GM12878 (cell line): ENCODE measurements around the gene TNKS2. TPM values are rescaled to one million over a fixed set of nuclear protein-coding genes. Genes with fewer than 3 reads are reported as not detected.

Experiments
- ATAC-seq: fragments of 200-7000 bp; cut with Tn5 transposase; 3 replicates; pipeline ENCODE4 v1.9.1; 2020; ENCODE audit warnings: mild to moderate bottlenecking, moderate library complexity
- BruUV-seq: library from RNA; stranded (reverse); fragments of 400-500 nt; replicated peaks from 2 replicates; lab custom pipeline; 2021; lab: Mats Ljungman, UMichigan
- CTCF ChIA-PET: fragments of 300-600 bp; sonication (Branson Sonifier 250); formaldehyde crosslinking; extraction: SDS; loops from one replicate; lab custom pipeline; 2021; ENCODE audit warnings: inconsistent platforms; lab: Yijun Ruan, JAX
- POLR2A ChIA-PET: fragments of 350-600 bp; formaldehyde crosslinking; extraction: SDS; loops from one replicate; lab custom pipeline; 2021; ENCODE audit warnings: inconsistent platforms; lab: Charles Lee
- RAD21 ChIA-PET: fragments of 300-600 bp; sonication (Branson Sonifier 250); formaldehyde crosslinking; loops from one replicate; lab custom pipeline; 2023; ENCODE audit warnings: antibody characterized with exemption; ENCODE audit not compliant: unreplicated experiment; lab: Charles Lee
- SMC1A ChIA-PET: fragments of 300-600 bp; sonication (Branson Sonifier 250); formaldehyde crosslinking; loops from one replicate; lab custom pipeline; 2023; ENCODE audit not compliant: unreplicated experiment, uncharacterized antibody; lab: Charles Lee
- DNase-seq: peaks from one replicate; pipeline ENCODE4 v3.0.0-alpha.2; 2011; ENCODE audit warnings: low read depth, low spot score
- FAIRE-seq: peaks from 3 replicates; lab custom pipeline; 2011; peaks lifted over from hg19 to GRCh38; lab: Jason Lieb, UNC
- H2AFZ ChIP-seq: 2 replicates; pipeline ENCODE4 v1.6.0; 2011; ENCODE audit warnings: low read depth, low read length, control low read depth; ENCODE audit not compliant: control insufficient read depth
- H3K27ac ChIP-seq: 2 replicates; pipeline ENCODE4 v1.5.1; 2011; ENCODE audit warnings: control low read depth; ENCODE audit not compliant: control insufficient read depth, insufficient read depth
- H3K27me3 ChIP-seq, 2 experiments: replicated peaks in 1 of 2; 2 replicates each; pipeline versions ENCODE4 v1.6.0 to v1.6.1; 2011; ENCODE audit warnings: low read length in 1 of 2; ENCODE audit not compliant: control insufficient read depth in 2 of 2, insufficient read depth in 2 of 2
- H3K36me3 ChIP-seq, 2 experiments: 2 replicates each; pipeline ENCODE4 v1.5.1; 2011; ENCODE audit warnings: low read length in 1 of 2; ENCODE audit not compliant: control insufficient read depth in 2 of 2, insufficient read depth in 2 of 2
- H3K4me1 ChIP-seq: 2 replicates; pipeline ENCODE4 v1.6.1; 2011; ENCODE audit warnings: mild to moderate bottlenecking, low read length, moderate library complexity, mixed read lengths; ENCODE audit not compliant: control insufficient read depth, insufficient read depth
- H3K4me2 ChIP-seq: 2 replicates; pipeline ENCODE4 v1.6.0; 2011; ENCODE audit warnings: control low read depth; ENCODE audit not compliant: control insufficient read depth, insufficient read depth
- H3K4me3 ChIP-seq: fragments of 200-600 bp; sonication (generic); 2 replicates; pipeline ENCODE4 v1.5.1; 2016
- H3K79me2 ChIP-seq: 2 replicates; pipeline ENCODE4 v1.6.0; 2011; ENCODE audit warnings: low read length; ENCODE audit not compliant: control insufficient read depth, insufficient read depth
- H3K9ac ChIP-seq: 2 replicates; pipeline ENCODE4 v1.8.0; 2011; ENCODE audit warnings: low read length, control low read depth, mixed read lengths; ENCODE audit not compliant: control insufficient read depth, insufficient read depth
- H3K9me3 ChIP-seq: replicated peaks from 3 replicates; pipeline ENCODE4 v1.5.1; 2011; ENCODE audit warnings: mild to moderate bottlenecking, low read length; ENCODE audit not compliant: control insufficient read depth, insufficient read depth
- H4K20me1 ChIP-seq: 2 replicates; pipeline ENCODE4 v1.6.0; 2011; ENCODE audit not compliant: control insufficient read depth, insufficient read depth
- ATF2 ChIP-seq: IDR thresholded peaks from 2 replicates; pipeline ENCODE4 v1.6.1; 2012; ENCODE audit warnings: low read length, inconsistent platforms
- ATF7 ChIP-seq: fragments of 450-650 bp; IDR thresholded peaks from 2 replicates; pipeline ENCODE4 v1.6.1; 2016; ENCODE audit warnings: low read depth, mild to moderate bottlenecking
- BACH1 ChIP-seq: fragments of 450-650 bp; IDR thresholded peaks from 2 replicates; pipeline ENCODE4 v1.6.1; 2017; ENCODE audit warnings: mild to moderate bottlenecking, borderline replicate concordance
- BRCA1 ChIP-seq: IDR thresholded peaks from 2 replicates; pipeline ENCODE4 v1.6.1; 2011; ENCODE audit warnings: low read depth, low read length, improper control_type of control experiment
- CBFB ChIP-seq: IDR thresholded peaks from 2 replicates; pipeline ENCODE4 v1.6.1; 2016; ENCODE audit warnings: antibody characterized with exemption, low read depth
- CHD1 ChIP-seq: IDR thresholded peaks from 2 replicates; pipeline ENCODE4 v1.6.1; 2012; ENCODE audit warnings: low read depth, low read length, improper control_type of control experiment
- EED ChIP-seq: sonication (generic); IDR thresholded peaks from 2 replicates; pipeline ENCODE4 v1.6.1; 2016; ENCODE audit warnings: antibody characterized with exemption, low read depth
- EP300 ChIP-seq, 2 experiments: fragments of 150-350 bp in 1 of 2; IDR thresholded peaks; 2 replicates each; pipeline ENCODE4 v1.6.1; 2011 to 2012; ENCODE audit warnings: low read depth in 2 of 2, low read length in 2 of 2, borderline replicate concordance in 1 of 2, improper control_type of control experiment in 1 of 2, inconsistent platforms in 1 of 2; ENCODE audit not compliant: control insufficient read depth in 1 of 2
- HCFC1 ChIP-seq: fragments of 150-350 bp; IDR thresholded peaks from 2 replicates; pipeline ENCODE4 v1.6.1; 2014; ENCODE audit warnings: low read length
- KLF5 ChIP-seq: fragments of 450-650 bp; IDR thresholded peaks from 2 replicates; pipeline ENCODE4 v1.6.1; 2014; ENCODE audit warnings: mild to moderate bottlenecking; ENCODE audit not compliant: partially characterized antibody
- MTA3 ChIP-seq: IDR thresholded peaks from 2 replicates; pipeline ENCODE4 v1.6.1; 2012; ENCODE audit warnings: low read length, inconsistent platforms, borderline replicate concordance
- PAX8 ChIP-seq: fragments of 450-650 bp; IDR thresholded peaks from 2 replicates; pipeline ENCODE4 v1.6.1; 2017; ENCODE audit warnings: mild to moderate bottlenecking, moderate library complexity
- PBX3 ChIP-seq: IDR thresholded peaks from 2 replicates; pipeline ENCODE4 v1.6.1; 2011; ENCODE audit warnings: mild to moderate bottlenecking, low read depth, low read length, moderate library complexity; ENCODE audit not compliant: insufficient replicate concordance
- RBBP5 ChIP-seq: fragments of 200-600 bp; sonication (generic); conservative IDR thresholded peaks from 2 replicates; pipeline ENCODE4 v1.6.1; 2016
- SPI1 ChIP-seq: IDR thresholded peaks from 2 replicates; pipeline ENCODE4 v1.6.1; 2011; ENCODE audit warnings: low read depth, mild to moderate bottlenecking, low read length, moderate library complexity, borderline replicate concordance; ENCODE audit not compliant: insufficient read depth
- TCF3 ChIP-seq: IDR thresholded peaks from 2 replicates; pipeline ENCODE4 v1.6.1; 2012; ENCODE audit warnings: low read depth, mild to moderate bottlenecking, low read length, borderline replicate concordance; ENCODE audit not compliant: insufficient read depth
- YY1 ChIP-seq: IDR thresholded peaks from 2 replicates; pipeline ENCODE4 v1.6.1; 2011; ENCODE audit warnings: low read depth, mild to moderate bottlenecking, low read length
- ZBED1 ChIP-seq: IDR thresholded peaks from 2 replicates; pipeline ENCODE4 v1.6.1; 2016; ENCODE audit warnings: borderline replicate concordance
- ZBTB33 ChIP-seq: fragments of 450-650 bp; IDR thresholded peaks from 2 replicates; pipeline ENCODE4 v1.6.1; 2017; ENCODE audit warnings: mild to moderate bottlenecking
- ZNF622 ChIP-seq: fragments of 450-650 bp; IDR thresholded peaks from 2 replicates; pipeline ENCODE4 v1.6.1; 2017; ENCODE audit warnings: mild to moderate bottlenecking, inconsistent platforms
- WGBS: methylation state at CpG from one replicate; pipeline ENCODE4 v1.1.6; 2016; ENCODE audit warnings: low lambda C conversion rate; ENCODE audit not compliant: insufficient replicate concordance, insufficient coverage; ENCODE audit errors: missing lambda C conversion rate; 5-methylcytosine and 5-hydroxymethylcytosine counted together
- in situ Hi-C: fragments of 300-500 bp; cut with MboI; formaldehyde crosslinking; loops from 9 replicates; pipeline ENCODE4 v1.14.3; 2018; ENCODE audit warnings: mixed read lengths
- intact Hi-C: fragments of 100-400 bp; cut with micrococcal nuclease; formaldehyde crosslinking; loops from one replicate; pipeline ENCODE4 v1.14.2; 2022; ENCODE audit not compliant: unreplicated experiment
- polyA plus RNA-seq, 11 experiments: library from polyadenylated mRNA; depleted of rRNA in 4 of 11; unstranded in 6 of 11; stranded (reverse) in 5 of 11; fragments of >200 nt; fragmentation: Nextera tagmentation in 4 of 11; fragmentation: Illumina TruSeq in 1 of 11; extraction: Ambion mirVana in 4 of 11; extraction: Trizol in 1 of 11; gene quantifications; 1 replicate in 1 of 11; 2 replicates in 10 of 11; pipeline versions ENCODE4 v1.2.1 to v1.2.3, GENCODE V29; 2011 to 2016; ENCODE audit warnings: inconsistent platforms in 2 of 11, missing spikeins in 2 of 11, low read depth in 1 of 11
- total RNA-seq, 4 experiments: library from RNA; depleted of rRNA in 3 of 4; stranded (reverse); fragments of >200 nt in 3 of 4; fragmentation: Illumina TruSeq in 1 of 4; extraction: Trizol in 1 of 4; gene quantifications; 2 replicates each; pipeline versions ENCODE4 v1.2.1 to v1.2.3, GENCODE V29; 2013 to 2021

Gene TNKS2
- total and polyA plus RNA-seq, 10 of the 15 experiments (the other 5 are each of a cell fraction or from before 2014, with no cell fraction given), result 2.9 to 24.2 (median 6.9) TPM

- TF ChIP-seq ZBTB33 (no peak), CBFB (no peak), ZNF622 (no peak), ATF7 (no peak), BACH1 (no peak), HCFC1 (no peak), PAX8 (no peak), MTA3 (no peak), TCF3 (no peak), CHD1 (no peak), PBX3 (no peak), EP300 (IDR thresholded peaks at IDR 0.05; ENCODE audit: borderline replicate concordance in 1 of 2, control insufficient read depth in 1 of 2, low read depth in 2 of 2, low read length in 2 of 2) (no peak), KLF5 (no peak), SPI1 (no peak), YY1 (no peak), EED (no peak), BRCA1 (no peak), RBBP5 (no peak), ATF2 (no peak), ZBED1 (no peak)
- Histone ChIP-seq H3K4me1 (no peaks in the 10 kb centered on the region), H3K9me3 (no peaks in the 10 kb centered on the region), H2AFZ (no peak overlapping the region), H3K27ac (no peak overlapping the region), H3K79me2 (no peaks in the 10 kb centered on the region), H3K4me2 (no peak overlapping the region), H3K36me3 (peaks cover 0 to 3% of the 10 kb centered on the region in 2 experiments; a peak in 2 of 4 replicates), H3K27me3 (no peaks in the 10 kb centered on the region), H3K4me3 (no peak overlapping the region), H4K20me1 (no peaks in the 10 kb centered on the region), H3K9ac (no peak overlapping the region)
- RAD21 ChIA-PET, result no interaction called here
- CTCF ChIA-PET, result no interaction called here
- DNase-seq, result no peak
- SMC1A ChIA-PET, result no interaction called here
- no peak for ATAC-seq
- POLR2A ChIA-PET, result no interaction called here
- BruUV-seq, result no TSS peak
- intact Hi-C loops, result no loop called here
- WGBS, result 100% methylated on average over 2 of the region's 2 CpGs
- FAIRE-seq, result no peak
- in situ Hi-C loops, result no loop called here
These were observed 67.4 kb downstream of the TNKS2 start for GRCh38 chr10:91865562-91866081.
